Activated CD4-positive, alpha-beta T cell treated with anti-CD3 and anti-CD28 coated beads, Interleukin-2, amount 50 U/mL, for 1 hour (primary cell): ENCODE measurements around the gene STEAP1.
A peak's percentile ranks its signal among the peaks of the same experiment; 100 is the strongest.
"Not testable (repeated sequence)": the region's sequence is repeated elsewhere in the genome, so short reads cannot be mapped to it uniquely, and the experiment has no call there.

Source experiments
- DNase-seq: peaks from one replicate; pipeline ENCODE4 v3.0.0-alpha.2; 2020

Gene STEAP1

GRCh38 chr7:90153943-90154771 lies at the start of gene STEAP1:
STEAP1 (plus strand) TSS chr7:90154469; CDS start chr7:90159789, 5,320 bp downstream.
- peak; percentile 84 for DNase-seq

- DNase-seq: not testable (repeated sequence)
These were observed 39.3 kb upstream of the STEAP1 start for GRCh38 chr7:90114972-90115371.

- DNase-seq: not testable (repeated sequence)
These were observed 35.6 kb upstream of the STEAP1 start for GRCh38 chr7:90118551-90119177.

GRCh38 chr7:90119178-90119971 lies 34.9 kb upstream of the STEAP1 start:
- DNase-seq: peak; percentile 19

GRCh38 chr7:90120205-90120604 lies 34.1 kb upstream of the STEAP1 start:
- DNase-seq: not testable (repeated sequence)

GRCh38 chr7:90131746-90132145 lies 22.5 kb upstream of the STEAP1 start:
- DNase-seq: not testable (repeated sequence)

- DNase-seq: not testable (repeated sequence)
These were observed 6.9 kb upstream of the STEAP1 start for GRCh38 chr7:90147079-90147960.

- DNase-seq: peak; percentile 8
These were observed 4.8 kb upstream of the STEAP1 start for GRCh38 chr7:90149428-90149827.

GRCh38 chr7:90151884-90152283 lies 2.4 kb upstream of the STEAP1 start:
- not testable (repeated sequence) for DNase-seq

- DNase-seq: not testable (repeated sequence)
These were observed 1.5 kb upstream of the STEAP1 start for GRCh38 chr7:90152642-90153253.

GRCh38 chr7:90155206-90155605 lies 937 bp downstream of the STEAP1 start:
- no peak for DNase-seq

GRCh38 chr7:90157331-90157730 lies 3.1 kb downstream of the STEAP1 start:
- DNase-seq: not testable (repeated sequence)

- DNase-seq: not testable (repeated sequence)
These were observed 3.6 kb downstream of the STEAP1 start for GRCh38 chr7:90157761-90158350.

GRCh38 chr7:90163534-90163933 lies 9.3 kb downstream of the STEAP1 start:
- DNase-seq: no peak

GRCh38 chr7:90165724-90166123 lies 11.5 kb downstream of the STEAP1 start:
- no peak for DNase-seq

GRCh38 chr7:90166153-90166552 lies 11.9 kb downstream of the STEAP1 start:
- DNase-seq: no peak

GRCh38 chr7:90167361-90167760 lies 13.1 kb downstream of the STEAP1 start:
- no peak for DNase-seq

GRCh38 chr7:90169891-90170290 lies 15.6 kb downstream of the STEAP1 start:
- DNase-seq: no peak

- no peak for DNase-seq
These were observed 17.9 kb downstream of the STEAP1 start for GRCh38 chr7:90172121-90172520.

- DNase-seq: no peak
These were observed 18.4 kb downstream of the STEAP1 start for GRCh38 chr7:90172624-90173023.

GRCh38 chr7:90173127-90173844 lies 19.0 kb downstream of the STEAP1 start:
- no peak for DNase-seq
